GM19455 (cell line): ENCODE results near the gene ALPI.

ENCODE experiments used
- ATAC-seq: cut with Tn5 transposase; IDR thresholded peaks from one replicate; pipeline ENCODE4 v1.9.1; 2021; ENCODE audit not compliant: unreplicated experiment

Gene ALPI

DNA sequence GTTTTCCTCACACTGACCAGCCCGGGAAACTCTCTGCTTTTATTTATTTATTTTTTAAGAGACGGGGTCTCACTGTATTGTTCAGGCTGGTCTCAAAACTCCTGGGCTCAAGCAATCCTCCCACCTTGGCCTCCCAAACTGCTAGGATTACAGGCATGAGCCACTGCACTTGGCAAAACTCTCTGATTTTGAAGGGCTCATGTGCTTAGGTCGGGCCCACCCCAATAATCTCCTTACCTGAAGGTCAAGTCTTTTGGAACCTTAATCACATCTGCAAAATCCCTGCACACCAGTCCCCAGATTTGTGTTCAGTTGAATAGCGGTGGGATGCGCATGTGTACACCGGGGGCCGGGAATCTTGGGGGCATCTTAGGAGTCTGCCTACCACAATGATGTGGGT, 39.3 kb downstream of the ALPI start:
- no peak for ATAC-seq

DNA sequence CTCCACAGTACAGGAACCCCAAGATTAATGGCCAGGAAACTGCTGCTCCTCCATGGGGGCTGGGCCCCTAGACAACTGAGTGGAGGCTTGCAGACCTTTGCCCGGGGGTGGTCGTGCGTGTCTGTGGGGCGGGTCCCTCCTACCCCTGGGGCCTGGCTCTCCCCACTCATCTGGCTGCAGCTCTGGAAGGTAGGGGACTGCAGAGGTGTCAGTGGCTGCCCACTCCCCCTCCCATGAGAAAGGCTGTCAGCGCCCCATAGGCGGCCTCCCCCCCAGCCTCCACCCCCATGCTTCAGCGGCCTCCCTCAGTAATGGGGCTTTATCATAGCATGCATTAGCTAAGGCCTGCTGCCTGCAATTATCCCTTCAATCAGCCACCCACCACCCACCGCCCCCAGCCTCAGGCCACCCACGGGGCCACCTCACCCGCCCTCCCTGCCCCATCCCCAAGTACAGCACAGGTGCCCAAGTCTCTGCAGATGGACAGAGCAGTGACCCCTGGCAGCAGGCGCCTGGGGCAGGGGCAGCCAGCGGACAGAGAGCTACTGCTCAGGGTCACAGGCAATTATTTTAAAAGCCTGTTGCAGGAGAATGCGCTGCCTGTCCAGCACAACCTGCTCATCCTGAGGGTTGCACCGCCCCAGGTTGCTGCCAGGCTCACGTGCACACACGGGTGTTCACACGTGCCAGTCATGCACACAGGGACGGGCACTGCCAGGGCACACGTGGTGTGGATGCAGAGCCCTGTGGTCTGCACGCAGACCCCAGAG, 40.7 kb downstream of the ALPI start:
- ATAC-seq, result no peak

DNA sequence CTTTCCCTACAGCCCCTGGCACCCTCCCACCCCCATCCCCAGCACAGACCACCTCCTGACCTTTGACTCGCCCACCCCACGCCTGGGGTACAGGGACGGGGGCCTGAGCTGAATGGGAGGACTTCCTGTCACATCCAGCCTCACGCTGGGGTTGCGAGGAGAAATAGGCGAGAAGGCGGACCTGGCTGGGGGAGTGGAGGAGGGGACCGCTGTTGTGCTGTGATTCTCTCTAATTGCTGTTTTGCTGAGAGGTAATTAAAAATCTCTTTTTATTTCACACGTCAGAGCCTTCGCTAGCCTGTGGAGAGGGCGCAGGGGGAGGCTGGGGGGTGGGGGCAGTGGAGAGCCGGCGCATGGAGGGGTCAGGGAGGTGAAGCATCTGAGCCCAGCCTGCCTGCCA, 41.4 kb downstream of the ALPI start:
- no peak for ATAC-seq

DNA sequence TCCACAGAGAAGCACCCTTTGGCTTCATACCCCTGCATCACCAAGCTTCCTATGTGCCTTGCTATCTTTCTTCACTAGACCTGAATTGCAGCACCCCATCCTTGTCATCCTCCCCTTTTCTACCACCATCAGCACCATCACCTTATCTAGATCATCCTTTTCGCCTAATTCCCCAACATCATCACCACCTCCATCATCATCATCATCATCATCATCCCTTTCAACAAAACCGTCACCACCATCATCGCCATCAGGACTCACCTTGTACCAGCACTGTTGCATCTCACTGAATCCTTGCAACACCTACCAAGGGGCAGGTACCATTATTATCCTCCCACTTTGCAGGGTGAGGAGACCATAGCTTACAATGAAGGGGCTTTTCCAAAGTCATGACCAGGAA, 42.5 kb downstream of the ALPI start:
- ATAC-seq, result no peak

DNA sequence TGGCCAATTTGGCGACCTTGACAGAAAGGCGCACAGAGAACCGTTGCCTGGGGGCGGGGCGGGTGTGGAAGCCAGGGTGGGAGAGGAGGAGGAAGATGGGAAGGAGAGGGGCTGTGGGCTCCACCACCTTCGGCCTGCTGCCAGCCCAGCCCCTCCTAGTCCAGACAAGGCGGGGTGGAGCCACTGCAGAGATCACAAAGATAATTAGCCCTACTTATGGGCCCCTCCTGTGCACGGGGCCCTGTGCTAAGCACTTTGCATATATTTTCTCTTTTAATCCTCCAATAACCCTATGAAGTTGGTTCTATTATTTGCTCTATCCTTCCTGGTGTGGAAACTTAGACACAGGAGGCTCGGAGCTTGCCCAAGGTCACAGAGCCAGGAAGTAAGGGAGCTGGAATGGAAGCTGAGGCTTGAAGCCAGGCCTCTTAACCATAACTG, 45.4 kb downstream of the ALPI start:
- ATAC-seq, result no peak

DNA sequence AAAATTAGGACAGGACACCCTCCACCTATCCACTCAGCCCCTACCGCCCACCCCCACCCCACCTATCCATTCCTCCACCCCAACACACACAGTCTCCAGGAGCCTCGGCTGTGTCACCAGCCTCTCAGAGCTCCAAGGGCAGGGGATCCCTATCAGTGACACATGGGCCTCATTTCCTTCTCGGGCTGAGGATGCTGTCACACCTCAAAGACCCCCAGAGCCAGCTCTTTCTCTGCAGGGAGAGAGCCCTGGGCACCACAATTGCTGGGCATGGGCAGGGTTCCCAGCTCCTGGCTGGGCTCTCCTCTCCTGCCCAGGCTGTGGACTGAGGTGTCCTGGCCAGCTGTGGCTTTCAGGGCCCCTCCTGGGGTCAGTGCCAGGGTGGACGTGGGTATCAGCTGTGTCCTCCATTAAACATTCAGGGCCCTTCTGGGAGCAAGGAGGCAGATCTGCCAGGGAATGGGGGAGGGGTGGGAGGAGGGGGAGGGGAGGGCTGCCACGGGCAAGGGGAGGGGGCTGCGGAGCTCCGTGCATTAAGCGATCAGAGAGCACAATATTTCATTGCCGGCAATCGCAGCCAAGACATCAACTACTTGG, 45.9 kb downstream of the ALPI start:
- ATAC-seq, result no peak

DNA sequence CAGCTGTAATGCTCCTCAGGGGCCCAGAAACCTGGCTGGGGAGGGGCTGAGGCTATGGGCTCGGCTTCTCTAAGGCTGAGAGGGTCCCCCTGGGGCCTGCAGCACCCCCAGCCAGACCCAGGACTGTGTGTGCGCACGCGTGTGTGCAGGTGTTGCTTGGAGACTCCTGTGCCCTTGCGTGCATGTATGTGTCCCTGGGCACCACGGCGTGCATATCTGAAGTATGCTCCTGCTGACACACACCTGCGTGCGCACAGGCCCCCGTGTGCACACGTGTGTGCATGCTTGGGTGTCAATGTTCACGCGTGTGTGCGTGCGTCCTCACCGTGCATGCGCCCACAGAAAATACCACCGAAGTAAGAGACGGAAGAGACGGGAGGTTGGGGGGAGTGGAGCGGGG, 46.6 kb downstream of the ALPI start:
- no peak for ATAC-seq

DNA sequence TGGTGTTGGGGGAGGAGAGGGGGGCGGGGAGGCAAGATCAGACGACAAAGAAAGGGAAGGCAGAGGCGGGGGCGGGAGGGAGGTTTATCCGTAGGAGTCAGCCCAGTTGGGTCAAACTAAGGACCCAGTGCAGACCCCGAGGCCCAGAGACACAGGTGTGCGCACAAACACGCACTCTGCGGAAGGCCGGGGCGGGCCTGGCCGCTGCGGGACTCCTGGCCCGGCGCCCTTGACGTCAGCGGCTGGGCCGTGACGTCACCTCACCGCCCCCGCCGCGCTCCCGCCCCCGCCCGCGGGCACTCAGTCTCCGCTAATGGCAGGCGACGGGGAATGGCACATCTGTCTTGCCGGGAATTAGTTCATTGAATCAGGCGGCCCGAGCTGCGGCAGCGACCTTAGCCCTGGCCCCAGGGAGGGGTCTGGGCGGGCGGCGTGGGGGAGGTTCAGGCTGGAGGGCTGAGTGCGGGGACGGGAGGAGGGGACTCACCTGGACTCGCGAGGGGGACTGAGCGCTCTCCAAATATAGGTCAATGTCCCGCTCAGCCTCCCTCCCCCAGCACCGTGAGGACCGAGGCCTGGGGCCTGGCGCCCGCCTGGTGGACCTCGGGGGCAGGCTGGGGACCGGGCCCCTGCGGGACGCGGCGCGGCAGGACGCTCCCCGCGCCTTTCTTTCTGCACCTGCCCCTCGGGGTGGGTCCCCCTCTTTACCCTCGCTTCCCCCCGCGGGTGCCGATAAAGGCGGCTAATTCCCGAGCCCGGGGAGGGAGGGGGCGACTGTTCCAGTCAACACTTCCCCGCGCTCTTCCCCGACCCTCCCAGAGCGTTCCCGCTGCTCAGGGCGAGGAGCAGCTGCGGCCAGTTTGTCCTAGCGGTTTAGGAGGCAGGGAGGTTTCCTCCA, 47.2 kb downstream of the ALPI start:
- no peak for ATAC-seq

DNA sequence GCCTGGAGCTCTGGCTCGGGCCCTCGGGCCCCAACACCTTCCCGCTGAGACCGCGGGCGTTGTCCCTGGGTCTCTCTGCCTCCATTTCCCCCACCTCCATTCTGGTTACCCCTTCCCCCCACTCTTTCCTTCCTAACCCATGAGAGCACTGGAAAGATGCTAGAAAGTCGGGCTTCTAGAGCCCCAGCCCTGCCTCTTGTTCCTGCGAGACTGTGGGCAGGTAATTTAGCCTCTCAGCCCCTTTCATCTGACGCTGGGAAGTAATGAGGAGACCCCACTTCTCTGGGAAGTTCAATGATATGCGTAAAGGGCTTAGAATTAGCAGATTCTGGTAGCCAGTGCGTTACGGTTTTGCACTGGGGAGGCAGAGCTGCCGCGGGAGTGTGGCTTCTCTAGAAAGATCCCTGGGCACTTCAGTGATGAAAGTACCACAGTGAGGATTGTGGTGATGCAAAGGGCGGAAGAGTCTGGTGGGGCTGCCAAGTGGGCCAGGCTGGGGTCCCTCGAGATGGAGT, 47.9 kb downstream of the ALPI start:
- no peak for ATAC-seq

DNA sequence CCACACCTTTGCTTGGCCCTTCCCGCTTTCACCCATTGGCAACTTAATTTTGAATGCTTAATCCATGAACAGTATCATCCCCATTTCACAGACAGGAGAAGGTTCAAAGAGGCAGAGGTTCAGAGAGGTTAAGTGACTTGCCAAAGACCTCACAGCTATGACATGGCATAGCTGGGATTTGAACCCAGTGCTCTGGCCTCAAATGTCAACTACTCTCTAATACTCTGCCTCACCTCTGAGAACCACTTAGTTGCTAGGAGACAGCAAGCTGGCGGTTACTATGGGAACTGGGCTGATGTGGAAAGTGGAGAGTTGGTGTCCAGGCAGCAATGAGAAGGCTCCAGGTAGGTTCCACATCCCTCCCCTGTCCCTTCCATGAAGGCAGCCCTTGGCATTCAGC, 48.5 kb downstream of the ALPI start:
- no peak for ATAC-seq

DNA sequence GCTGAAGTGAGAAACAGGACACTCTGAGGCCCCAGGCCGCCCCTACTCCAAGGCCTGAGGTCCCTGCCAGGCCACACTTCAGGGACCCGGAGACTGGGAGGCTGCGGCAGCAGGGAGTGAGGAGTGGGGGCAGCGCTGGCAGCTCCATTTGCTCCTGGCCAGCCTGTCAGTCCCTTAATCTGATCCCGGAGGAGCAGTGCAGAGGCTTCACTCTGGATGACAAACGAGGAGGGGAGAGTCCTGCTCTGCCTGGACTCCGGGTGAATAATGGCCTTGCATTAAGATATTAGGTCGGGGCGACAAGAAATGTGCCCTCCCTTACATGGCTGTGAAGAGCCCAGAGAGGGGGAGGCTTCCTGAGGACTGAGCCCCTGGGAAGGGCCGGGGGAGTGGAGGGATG, 49.9 kb downstream of the ALPI start:
- ATAC-seq, result no peak

DNA sequence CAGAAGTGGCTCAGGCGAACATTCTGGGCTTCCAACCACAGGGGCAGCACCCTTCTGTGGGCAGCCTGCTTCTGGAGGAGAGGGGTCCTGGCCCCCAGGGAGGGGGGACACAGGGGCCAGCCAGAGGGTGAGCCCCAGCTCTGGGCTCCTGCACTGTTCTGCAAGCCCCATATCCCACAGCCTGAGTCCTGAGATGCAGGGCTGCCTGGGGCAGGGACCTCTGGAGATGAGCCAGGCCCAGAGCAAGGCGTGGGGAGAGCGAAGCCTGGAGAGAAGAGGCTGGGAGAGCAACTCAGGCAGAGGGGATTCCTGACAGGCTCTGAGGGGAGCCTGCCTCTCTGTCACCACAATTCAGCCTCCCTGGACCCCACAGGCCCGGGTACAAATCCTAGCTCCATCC, 50.8 kb downstream of the ALPI start:
- ATAC-seq, result no peak

DNA sequence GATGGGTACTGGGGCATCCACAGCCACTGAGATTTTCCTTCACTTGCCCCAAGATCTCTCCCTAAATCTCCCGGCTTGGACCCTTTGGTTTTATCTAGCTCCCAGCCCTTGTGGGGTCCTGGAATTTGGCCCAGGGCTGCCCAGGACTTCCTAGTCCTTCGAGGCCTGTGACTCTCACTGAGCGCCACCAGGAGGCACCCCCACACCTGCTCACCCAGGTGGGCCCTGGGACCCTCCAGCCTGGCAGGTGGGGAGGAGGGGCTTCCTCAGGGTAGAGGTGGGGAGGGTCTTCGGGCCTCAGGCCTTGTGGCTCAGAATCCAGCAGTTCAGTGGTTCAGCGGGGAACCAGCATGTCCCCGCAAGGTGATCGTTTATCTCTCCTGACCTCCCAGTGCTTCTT, 52.3 kb downstream of the ALPI start:
- ATAC-seq, result no peak
